Esophagus mucosa (tissue), 1 donor: ENCODE results near the gene TMED8. TPM values are rescaled to one million over a fixed set of nuclear protein-coding genes. Genes with fewer than 3 reads are reported as not detected.

Experiments
- ATAC-seq: fragments of 200-7000 bp; cut with Tn5 transposase; one replicate; pipeline ENCODE4 v1.9.1; 2020
- total RNA-seq: library from RNA; stranded (reverse); gene quantifications from one replicate; pipeline ENCODE4 v1.2.4, GENCODE V29; 2023
- donor health status: DM: yes; HTN: yes; CAD: no.

TMED8 gene
- total RNA-seq, 1 donor from 2014 or later, result 4.6 TPM

DNA sequence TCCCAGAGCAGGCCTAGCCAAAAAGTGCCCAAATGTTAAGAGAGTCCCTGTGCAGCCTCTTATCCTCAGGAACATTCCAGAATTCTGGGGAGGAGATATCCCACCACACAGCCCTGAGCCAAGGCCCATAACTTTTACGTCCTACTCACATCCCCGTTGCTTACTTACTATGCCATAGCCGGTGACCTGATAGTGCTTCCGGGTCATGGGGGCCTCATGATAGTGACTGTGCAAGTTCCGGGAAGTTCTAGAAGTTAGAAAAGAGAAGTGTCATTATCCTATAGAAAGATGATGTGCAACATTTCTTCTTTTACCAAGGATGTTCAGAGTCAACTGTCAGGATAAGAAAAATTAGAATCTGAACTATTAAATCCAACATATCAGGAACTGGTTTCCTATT is 90.3 kb downstream of the TMED8 start:
- no peak for ATAC-seq

Other genes with a start within 250 kb of the TMED8 start
- gene ZDHHC22, start 235.3 kb downstream of the TMED8 start, total RNA-seq, result not detected
- gene TMEM63C, start 195.3 kb downstream of the TMED8 start, total RNA-seq, result 4.7 TPM
- gene NGB, start 105.9 kb downstream of the TMED8 start, total RNA-seq, result not detected
- 11.2 TPM for gene POMT2, start 56.2 kb downstream of the TMED8 start, total RNA-seq
- 26.6 TPM for gene GSTZ1, start 56.1 kb downstream of the TMED8 start, total RNA-seq
- 0.88 TPM for gene SAMD15, start 285 bp upstream of the TMED8 start, total RNA-seq
- not detected for gene NOXRED1, start 46.4 kb upstream of the TMED8 start, total RNA-seq
- gene VIPAS39, start 80.5 kb upstream of the TMED8 start, total RNA-seq, result 11.9 TPM
- 69.5 TPM for gene AHSA1, start 81.0 kb upstream of the TMED8 start, total RNA-seq
- not detected for gene ISM2, start 121.7 kb upstream of the TMED8 start, total RNA-seq
- gene SPTLC2, start 239.5 kb upstream of the TMED8 start, total RNA-seq, result 40.1 TPM